Measurements from ENCODE around the gene CBFA2T3.
"Not testable (repeated sequence)": the region's sequence is repeated elsewhere in the genome, so short reads cannot be mapped to it uniquely, and the experiment has no call there.

The CBFA2T3 gene

DNA sequence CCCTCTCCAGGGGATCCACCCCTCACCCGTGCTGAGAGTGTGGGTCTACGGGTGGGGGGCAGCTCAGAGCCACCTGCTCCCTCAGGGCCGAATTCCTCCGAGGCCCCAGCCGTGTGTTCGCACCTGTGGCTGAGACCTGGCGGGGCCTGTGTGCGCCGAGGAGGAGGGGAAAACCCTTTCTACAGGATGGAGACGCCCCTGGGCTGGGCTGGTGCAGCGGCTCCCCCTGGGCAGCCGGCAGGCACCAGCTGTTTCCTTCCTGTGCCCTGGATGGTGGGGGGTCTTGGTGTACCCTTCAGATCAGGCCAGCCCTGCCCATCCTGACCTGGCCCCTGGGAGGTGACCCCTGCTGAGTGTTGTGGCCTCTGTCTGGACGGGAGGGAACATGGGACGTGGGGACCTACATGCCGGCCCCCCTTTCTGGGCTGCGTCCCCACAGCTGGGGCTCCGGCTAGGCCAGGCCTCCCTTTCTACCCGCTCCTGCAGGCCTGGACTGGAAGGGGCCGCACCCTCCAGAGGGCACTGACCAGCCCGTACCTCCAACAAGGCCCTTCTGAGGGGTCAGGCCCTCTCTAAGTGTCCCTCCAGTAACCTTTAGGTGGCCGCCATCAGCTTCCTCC is 82.2 kb downstream of the CBFA2T3 start:
- no CpG with 5 or more reads among the region's 21 CpGs for WGBS (ENCODE audit: insufficient coverage, insufficient read length)
- no peak overlapping the region for H3K27ac ChIP-seq (ENCODE audit: low read length)
- no peaks in the 10 kb centered on the region; the same call in 1 of the 2 replicates for H3K36me3 ChIP-seq (ENCODE audit: control insufficient read depth, insufficient read depth, low read length)
- no peak for DNase-seq (ENCODE audit: low read depth, low spot score)
- H3K4me3 ChIP-seq (ENCODE audit: low read length): no peak overlapping the region
- H3K27me3 ChIP-seq (ENCODE audit: control insufficient read depth, insufficient read depth, low read length): no peaks in the 10 kb centered on the region
- no peaks in the 10 kb centered on the region for H3K4me1 ChIP-seq (ENCODE audit: control insufficient read depth, insufficient read depth, low read length)
- no peaks in the 10 kb centered on the region for H3K9me3 ChIP-seq (ENCODE audit: control insufficient read depth, insufficient read depth, low read length)

DNA sequence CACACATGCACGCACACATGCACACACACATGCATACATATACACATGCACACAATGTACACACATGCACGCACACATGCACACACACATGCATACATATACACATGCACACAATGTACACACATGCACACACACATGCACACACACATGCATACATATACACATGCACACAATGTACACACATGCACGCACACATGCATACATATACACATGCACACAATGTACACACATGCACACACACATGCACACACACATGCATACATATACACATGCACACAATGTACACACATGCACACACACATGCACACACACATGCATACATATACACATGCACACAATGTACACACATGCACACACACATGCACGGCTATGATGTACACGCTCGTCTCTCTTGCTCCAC is 82.7 kb downstream of the CBFA2T3 start:
- H3K36me3 ChIP-seq (ENCODE audit: control insufficient read depth, insufficient read depth, low read length); DNase-seq (ENCODE audit: low read depth, low spot score); H3K4me3 ChIP-seq (ENCODE audit: low read length); H3K27me3 ChIP-seq (ENCODE audit: control insufficient read depth, insufficient read depth, low read length); H3K9me3 ChIP-seq (ENCODE audit: control insufficient read depth, insufficient read depth, low read length); H3K27ac ChIP-seq (ENCODE audit: low read length); H3K4me1 ChIP-seq (ENCODE audit: control insufficient read depth, insufficient read depth, low read length): not testable (repeated sequence)
- no CpG with 5 or more reads among the region's 6 CpGs for WGBS (ENCODE audit: insufficient coverage, insufficient read length)

DNA sequence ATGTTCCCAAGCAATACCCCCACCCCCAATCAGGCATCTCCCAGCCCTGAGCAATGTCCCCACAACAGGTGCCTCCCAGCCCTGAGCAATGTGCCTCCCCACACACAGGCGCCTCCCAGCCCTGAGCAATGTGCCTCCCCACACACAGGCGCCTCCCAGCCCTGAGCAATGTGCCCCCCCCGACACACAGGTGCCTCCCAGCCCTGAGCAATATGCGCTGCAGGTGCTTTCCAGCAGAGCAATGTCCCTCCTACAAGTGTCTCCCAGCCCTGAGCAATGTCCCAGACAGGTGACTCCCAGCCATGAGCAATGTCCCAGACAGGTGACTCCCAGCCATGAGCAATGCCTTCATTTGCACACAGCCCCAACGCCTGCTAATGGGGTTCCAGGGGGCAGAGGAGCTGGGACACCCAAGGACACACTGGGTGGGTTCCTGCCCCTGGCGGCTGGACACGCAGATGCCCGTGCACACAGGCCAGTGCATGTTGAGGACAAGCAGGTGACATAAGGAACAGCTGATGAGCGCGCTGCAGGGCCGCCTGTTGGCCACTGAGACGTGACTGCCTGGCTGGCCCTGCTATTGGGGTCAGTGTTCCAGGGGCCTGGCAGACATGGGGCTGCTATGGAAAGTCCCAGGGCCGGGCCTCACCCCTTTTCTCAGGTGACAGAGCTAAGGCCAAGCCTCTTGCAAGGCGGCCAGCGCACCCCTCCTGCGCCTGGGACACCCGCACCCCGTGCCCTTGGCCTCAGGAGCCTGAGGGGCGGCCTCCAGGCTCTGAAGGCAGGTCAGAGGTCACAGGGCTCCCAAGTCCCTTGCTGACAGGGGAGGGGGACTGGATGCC is 83.7 kb downstream of the CBFA2T3 start:
- Histone ChIP-seq H3K4me1 (ENCODE audit: control insufficient read depth, insufficient read depth, low read length) (no peaks in the 10 kb centered on the region), H3K36me3 (ENCODE audit: control insufficient read depth, insufficient read depth, low read length) (no peaks in the 10 kb centered on the region; the same call in 1 of the 2 replicates), H3K27me3 (ENCODE audit: control insufficient read depth, insufficient read depth, low read length) (no peaks in the 10 kb centered on the region), H3K4me3 (ENCODE audit: low read length) (no peak overlapping the region), H3K27ac (ENCODE audit: low read length) (no peak overlapping the region), H3K9me3 (ENCODE audit: control insufficient read depth, insufficient read depth, low read length) (no peaks in the 10 kb centered on the region)
- DNase-seq (ENCODE audit: low read depth, low spot score): no peak
- WGBS (ENCODE audit: insufficient coverage, insufficient read length): no CpG with 5 or more reads among the region's 19 CpGs

DNA sequence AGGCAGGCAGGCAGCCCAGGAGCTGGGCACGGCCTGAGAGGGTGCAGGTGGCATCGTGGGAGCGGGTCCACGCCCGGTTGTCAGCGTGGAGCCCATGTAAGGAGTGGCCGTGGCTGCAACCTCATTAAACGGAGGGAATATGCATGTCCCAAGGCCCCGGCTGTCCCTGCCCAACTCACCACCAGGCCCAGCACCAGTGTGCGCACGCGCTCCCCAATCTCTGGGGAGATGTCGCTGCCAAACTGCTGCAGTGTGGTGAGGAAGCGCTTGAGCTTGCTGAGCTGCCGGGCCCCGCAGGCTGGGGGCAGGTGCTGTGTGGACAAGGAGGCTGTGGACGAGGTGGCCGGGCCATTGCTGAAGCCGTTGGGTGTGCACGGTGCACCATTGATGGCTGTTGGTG is 84.9 kb downstream of the CBFA2T3 start:
- H3K4me1 ChIP-seq (ENCODE audit: control insufficient read depth, insufficient read depth, low read length): peaks cover 1% of the 10 kb centered on the region; the same call in 1 of the 2 replicates
- no peaks in the 10 kb centered on the region; the same call in 1 of the 2 replicates for H3K36me3 ChIP-seq (ENCODE audit: control insufficient read depth, insufficient read depth, low read length)
- no peak overlapping the region for H3K4me3 ChIP-seq (ENCODE audit: low read length)
- H3K27ac ChIP-seq (ENCODE audit: low read length): no peak overlapping the region
- no peak for DNase-seq (ENCODE audit: low read depth, low spot score)
- no peaks in the 10 kb centered on the region for H3K9me3 ChIP-seq (ENCODE audit: control insufficient read depth, insufficient read depth, low read length)
- H3K27me3 ChIP-seq (ENCODE audit: control insufficient read depth, insufficient read depth, low read length): no peaks in the 10 kb centered on the region
- no CpG with 5 or more reads among the region's 20 CpGs for WGBS (ENCODE audit: insufficient coverage, insufficient read length)

DNA sequence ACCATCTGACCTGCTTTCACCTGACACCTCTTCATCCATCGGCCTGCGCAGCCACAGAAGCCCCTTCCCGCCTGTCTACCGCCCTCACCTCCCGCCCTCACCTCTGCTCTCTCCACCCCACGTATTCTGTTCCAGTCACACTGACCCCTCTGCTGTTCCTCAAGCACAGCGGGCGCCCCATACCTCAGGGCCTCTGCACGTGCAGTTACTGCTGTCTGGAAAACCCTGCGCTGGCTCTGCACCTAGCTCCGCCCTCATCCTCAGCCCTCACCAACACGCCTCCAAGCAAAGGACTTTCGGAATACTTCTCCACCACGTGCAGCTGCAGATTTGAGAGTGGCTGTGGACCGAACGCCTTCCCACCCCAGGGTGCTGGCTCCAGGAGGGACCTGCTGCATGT is 85.9 kb downstream of the CBFA2T3 start:
- no peak overlapping the region for H3K4me3 ChIP-seq (ENCODE audit: low read length)
- WGBS (ENCODE audit: insufficient coverage, insufficient read length): no CpG with 5 or more reads among the region's 16 CpGs
- no peaks in the 10 kb centered on the region; the same call in 1 of the 2 replicates for H3K36me3 ChIP-seq (ENCODE audit: control insufficient read depth, insufficient read depth, low read length)
- DNase-seq (ENCODE audit: low read depth, low spot score): no peak
- no peaks in the 10 kb centered on the region for H3K27me3 ChIP-seq (ENCODE audit: control insufficient read depth, insufficient read depth, low read length)
- H3K4me1 ChIP-seq (ENCODE audit: control insufficient read depth, insufficient read depth, low read length): peaks cover 1% of the 10 kb centered on the region; the same call in 1 of the 2 replicates
- no peak overlapping the region for H3K27ac ChIP-seq (ENCODE audit: low read length)
- no peaks in the 10 kb centered on the region for H3K9me3 ChIP-seq (ENCODE audit: control insufficient read depth, insufficient read depth, low read length)

DNA sequence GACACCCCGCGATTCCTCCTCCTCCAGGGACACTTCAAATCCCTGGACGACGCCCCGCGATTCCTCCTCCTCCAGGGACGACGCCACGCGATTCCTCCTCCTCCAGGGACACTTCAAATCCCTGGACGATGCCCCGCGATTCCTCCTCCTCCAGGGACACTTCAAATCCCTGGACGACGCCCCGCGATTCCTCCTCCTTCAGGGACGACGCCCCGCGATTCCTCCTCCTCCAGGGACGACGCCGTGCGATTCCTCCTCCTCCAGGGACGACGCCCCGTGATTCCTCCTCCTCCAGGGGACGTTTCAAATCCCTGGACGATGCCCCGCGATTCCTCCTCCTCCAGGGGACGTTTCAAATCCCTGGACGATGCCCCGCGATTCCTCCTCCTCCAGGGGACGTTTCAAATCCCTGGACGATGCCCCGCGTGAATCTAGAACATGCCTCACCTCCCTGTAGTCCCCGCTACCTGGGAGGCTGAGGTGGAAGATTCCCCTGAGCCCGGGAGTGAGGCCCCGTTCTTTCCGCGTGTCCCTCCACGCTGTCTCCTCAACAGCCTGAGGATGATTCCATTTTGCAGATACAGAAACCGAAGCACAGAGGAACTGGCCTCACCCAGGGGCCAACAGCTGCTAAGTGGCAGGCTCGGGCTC is 87.2 kb downstream of the CBFA2T3 start:
- not testable (repeated sequence) for H3K36me3 ChIP-seq (ENCODE audit: control insufficient read depth, insufficient read depth, low read length); DNase-seq (ENCODE audit: low read depth, low spot score)

DNA sequence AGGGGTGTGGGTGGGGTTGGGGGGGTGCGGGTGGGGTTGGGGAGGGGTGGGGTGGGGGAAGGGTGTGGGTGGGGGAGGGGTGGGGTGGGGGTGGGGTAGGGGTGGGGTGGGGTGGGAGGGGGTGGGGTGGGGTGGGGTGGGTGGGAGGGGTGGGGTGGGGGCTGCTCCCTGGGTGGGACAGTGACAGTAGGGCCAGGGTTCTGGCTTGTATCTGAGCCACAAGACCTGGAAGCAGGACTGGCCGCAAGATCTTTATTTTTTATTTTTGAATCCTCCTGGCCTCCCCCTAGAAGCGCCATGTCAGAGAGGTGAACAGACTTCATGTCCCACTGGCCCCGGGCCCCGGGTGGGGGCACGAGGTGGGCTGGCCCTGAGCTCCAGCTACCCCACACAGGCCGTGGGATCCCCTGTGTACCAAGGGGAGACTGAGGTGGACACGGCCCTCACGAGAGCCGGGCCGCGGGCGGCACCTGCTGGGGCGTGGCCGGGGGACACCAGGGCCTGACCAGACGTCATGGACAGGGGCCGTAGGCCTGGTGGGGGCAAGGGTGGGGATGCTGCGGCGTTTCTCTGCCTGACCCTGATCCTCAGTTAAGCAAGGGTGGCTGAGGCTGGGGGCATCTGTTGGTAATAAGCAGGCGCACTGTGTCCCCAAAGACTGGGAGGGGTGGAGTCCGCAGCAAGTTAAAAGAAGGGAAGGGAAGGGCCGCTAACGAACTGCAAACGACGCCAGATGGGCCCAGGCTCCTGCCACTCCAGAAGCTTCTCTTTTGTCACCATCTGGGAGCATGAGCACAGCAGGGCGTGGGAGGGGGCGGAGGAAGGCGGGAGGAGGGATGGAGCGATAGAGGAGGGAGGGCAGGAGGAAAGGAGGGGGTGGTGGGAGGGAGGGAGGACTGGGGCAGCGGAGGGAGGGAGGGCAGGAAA is 88.3 kb downstream of the CBFA2T3 start:
- Histone ChIP-seq H3K4me3 (ENCODE audit: low read length) (no peak overlapping the region), H3K9me3 (ENCODE audit: control insufficient read depth, insufficient read depth, low read length) (no peaks in the 10 kb centered on the region), H3K36me3 (ENCODE audit: control insufficient read depth, insufficient read depth, low read length) (no peaks in the 10 kb centered on the region; the same call in 1 of the 2 replicates), H3K4me1 (ENCODE audit: control insufficient read depth, insufficient read depth, low read length) (peaks cover 1% of the 10 kb centered on the region; the same call in 1 of the 2 replicates), H3K27me3 (ENCODE audit: control insufficient read depth, insufficient read depth, low read length) (no peaks in the 10 kb centered on the region), H3K27ac (ENCODE audit: low read length) (no peak overlapping the region)
- no CpG with 5 or more reads among the region's 30 CpGs for WGBS (ENCODE audit: insufficient coverage, insufficient read length)
- DNase-seq (ENCODE audit: low read depth, low spot score): no peak

More for the DNA sequence above, 87.2 kb downstream of the CBFA2T3 start:
- WGBS (ENCODE audit: insufficient coverage, insufficient read length): no CpG with 5 or more reads among the region's 48 CpGs
- H3K27ac ChIP-seq (ENCODE audit: low read length); H3K27me3 ChIP-seq (ENCODE audit: control insufficient read depth, insufficient read depth, low read length); H3K9me3 ChIP-seq (ENCODE audit: control insufficient read depth, insufficient read depth, low read length); H3K4me1 ChIP-seq (ENCODE audit: control insufficient read depth, insufficient read depth, low read length); H3K4me3 ChIP-seq (ENCODE audit: low read length): not testable (repeated sequence)

DNA sequence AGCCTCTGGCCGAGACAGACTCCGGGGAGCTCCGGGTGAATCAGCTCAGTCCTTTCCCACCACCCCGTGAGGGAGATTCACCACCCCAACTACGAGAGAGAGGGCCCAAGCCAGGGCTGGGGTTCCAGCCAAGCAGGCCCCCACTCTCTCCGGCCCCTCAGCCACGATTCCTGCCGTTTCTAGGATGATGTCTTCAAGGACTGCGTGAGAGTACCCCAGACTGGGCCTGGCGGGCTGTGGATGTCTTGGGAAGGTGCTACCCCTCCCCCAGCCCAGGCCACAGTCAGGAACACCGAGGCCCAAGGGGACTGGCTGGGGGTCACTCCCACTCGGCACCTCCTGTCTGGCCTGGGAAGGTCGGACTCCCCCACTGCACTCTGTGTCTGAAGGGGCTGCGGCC is 89.0 kb downstream of the CBFA2T3 start:
- H3K27ac ChIP-seq (ENCODE audit: low read length): no peak overlapping the region
- no peaks in the 10 kb centered on the region for H3K9me3 ChIP-seq (ENCODE audit: control insufficient read depth, insufficient read depth, low read length)
- H3K4me1 ChIP-seq (ENCODE audit: control insufficient read depth, insufficient read depth, low read length): peaks cover 1% of the 10 kb centered on the region; the same call in 1 of the 2 replicates
- no peaks in the 10 kb centered on the region for H3K27me3 ChIP-seq (ENCODE audit: control insufficient read depth, insufficient read depth, low read length)
- no peak overlapping the region for H3K4me3 ChIP-seq (ENCODE audit: low read length)
- no peaks in the 10 kb centered on the region; the same call in 1 of the 2 replicates for H3K36me3 ChIP-seq (ENCODE audit: control insufficient read depth, insufficient read depth, low read length)
- DNase-seq (ENCODE audit: low read depth, low spot score): no peak
- no CpG with 5 or more reads among the region's 14 CpGs for WGBS (ENCODE audit: insufficient coverage, insufficient read length)

DNA sequence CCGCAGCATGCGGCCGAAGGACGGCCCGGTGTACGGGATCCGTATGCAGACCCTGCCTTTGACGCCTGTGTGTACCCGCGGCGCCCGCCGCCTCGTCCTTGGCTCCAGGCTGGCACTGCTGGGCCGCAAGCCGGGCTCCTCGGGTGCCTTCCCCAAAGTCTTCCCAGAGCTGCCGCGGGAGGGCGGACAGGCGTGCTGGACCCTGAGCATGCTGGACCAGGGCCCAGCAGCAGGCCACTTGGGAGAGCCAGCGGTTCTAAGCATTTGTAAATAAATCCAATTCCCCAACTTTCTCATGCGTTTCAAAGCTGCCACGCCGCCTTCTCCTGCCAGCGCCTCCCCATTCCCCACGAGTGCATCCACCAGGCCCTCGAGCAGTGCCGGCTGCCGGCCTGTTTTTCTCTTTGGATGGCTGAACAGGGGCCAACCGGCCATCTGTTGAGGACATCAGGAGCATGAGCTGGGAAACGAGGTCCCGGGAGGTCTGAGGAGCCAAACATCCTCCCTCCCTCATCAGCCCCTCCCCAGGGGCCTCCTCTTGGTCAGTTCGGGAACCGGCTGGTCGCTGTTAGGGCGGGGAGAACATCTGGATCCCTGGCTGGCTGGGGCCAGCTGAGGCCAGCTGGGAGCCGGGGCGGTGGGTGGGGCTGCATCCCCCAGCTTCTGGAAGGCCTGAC is 90.0 kb downstream of the CBFA2T3 start:
- DNase-seq (ENCODE audit: low read depth, low spot score): no peak
- H3K27ac ChIP-seq (ENCODE audit: low read length): no peak overlapping the region
- no peak overlapping the region for H3K4me3 ChIP-seq (ENCODE audit: low read length)
- peaks cover 1% of the 10 kb centered on the region; the same call in 1 of the 2 replicates for H3K4me1 ChIP-seq (ENCODE audit: control insufficient read depth, insufficient read depth, low read length)
- no peaks in the 10 kb centered on the region for H3K27me3 ChIP-seq (ENCODE audit: control insufficient read depth, insufficient read depth, low read length)
- no peaks in the 10 kb centered on the region for H3K9me3 ChIP-seq (ENCODE audit: control insufficient read depth, insufficient read depth, low read length)
- WGBS (ENCODE audit: insufficient coverage, insufficient read length): no CpG with 5 or more reads among the region's 39 CpGs
- no peaks in the 10 kb centered on the region; the same call in 1 of the 2 replicates for H3K36me3 ChIP-seq (ENCODE audit: control insufficient read depth, insufficient read depth, low read length)

Data from iPS DF 6.9 (cell line).